Psoas muscle (tissue), 8 donors: Measurements from ENCODE around the gene SPSB1. TPM values are rescaled to one million over a fixed set of nuclear protein-coding genes. Genes with fewer than 3 reads are reported as not detected.
A peak's percentile ranks its signal among the peaks of the same experiment; 100 is the strongest.

Experiments used
- ATAC-seq, 4 donors: fragments of 200-7000 bp; cut with Tn5 transposase; one replicate each; pipeline ENCODE4 v1.9.1; 2020; ENCODE audit warnings: moderate library complexity in 3 of 4, mild to moderate bottlenecking in 2 of 4
- DNase-seq, 2 donors: peaks; one replicate each; pipeline ENCODE4 v3.0.0-alpha.2; 2020
- H3K27ac ChIP-seq: fragments of 200-600 bp; one replicate; pipeline ENCODE4 v1.8.0; 2022
- H3K27me3 ChIP-seq, 3 donors: fragments of 200-600 bp in 1 of 3; one replicate each; pipeline versions ENCODE4 v1.6.1 to v1.8.0; 2013 to 2022; ENCODE audit warnings: low read length in 2 of 3, mild to moderate bottlenecking in 2 of 3, moderate library complexity in 1 of 3; ENCODE audit not compliant: insufficient read depth in 3 of 3
- H3K36me3 ChIP-seq, 2 donors: fragments of 200-600 bp in 1 of 2; one replicate each; pipeline versions ENCODE4 v1.6.1 to v1.8.0; 2013 to 2022; ENCODE audit warnings: low read depth in 1 of 2, mild to moderate bottlenecking in 1 of 2, moderate library complexity in 1 of 2; ENCODE audit not compliant: insufficient read depth in 1 of 2
- H3K4me1 ChIP-seq: fragments of 200-600 bp; one replicate; pipeline ENCODE4 v1.8.0; 2022
- H3K4me3 ChIP-seq: fragments of 200-600 bp; one replicate; pipeline ENCODE4 v1.8.0; 2022; ENCODE audit warnings: mild to moderate bottlenecking
- H3K9me3 ChIP-seq: fragments of 200-600 bp; one replicate; pipeline ENCODE4 v1.8.0; 2022
- WGBS, 3 donors: extraction: QIAGEN DNeasy Blood & Tissue Kit; methylation state at CpG; one replicate each; pipeline versions ENCODE4 v1.1.6 to v1.1.7; 2013; 5-methylcytosine and 5-hydroxymethylcytosine counted together
- intact Hi-C, 2 donors: fragments of 100-400 bp; cut with DNase I; formaldehyde crosslinking; loops; one replicate each; pipeline versions ENCODE4 v1.11.0 to v1.14.2; 2022
- polyA plus RNA-seq, 3 donors: library from polyadenylated mRNA; stranded (reverse); fragments of 200-250 nt; gene quantifications; one replicate each; pipeline ENCODE4 v1.2.3, GENCODE V29; 2013
- total RNA-seq, 4 donors: library from RNA; stranded (reverse); fragmentation: NEBNext Ultra II Directional in 2 of 4; extraction: Animal tissue kit (Norgen Biotek cat#: 25700) in 2 of 4; gene quantifications; one replicate each; pipeline versions ENCODE4 v1.2.1 to v1.2.4, GENCODE V29; 2021 to 2023
- TF ChIP-seq, protein P1 (sequence below): fragments of 200-600 bp; IDR thresholded peaks from one replicate; pipeline ENCODE4 v1.8.0; 2022; ENCODE audit warnings: antibody characterized with exemption
- donor health status: healthy with polysubstance abuse.
- donor health status: DM: no; HTN: no; CAD: no; lungs with moderate emphysema.
- donor health status: Bipolar disorder and iron deficiency.
- donor health status: healthy.
- donor health status: DM: yes; HTN: yes; CAD: no.
- donor health status: DM: no; HTN: no; CAD: no.
- donor health status: DM: no; HTN: no; CAD: no.
- donor health status: DM: yes; HTN: yes; CAD: no.

The SPSB1 gene
- total and polyA plus RNA-seq, 7 donors: 12.0 to 60.7 (median 31.3) TPM

DNA sequence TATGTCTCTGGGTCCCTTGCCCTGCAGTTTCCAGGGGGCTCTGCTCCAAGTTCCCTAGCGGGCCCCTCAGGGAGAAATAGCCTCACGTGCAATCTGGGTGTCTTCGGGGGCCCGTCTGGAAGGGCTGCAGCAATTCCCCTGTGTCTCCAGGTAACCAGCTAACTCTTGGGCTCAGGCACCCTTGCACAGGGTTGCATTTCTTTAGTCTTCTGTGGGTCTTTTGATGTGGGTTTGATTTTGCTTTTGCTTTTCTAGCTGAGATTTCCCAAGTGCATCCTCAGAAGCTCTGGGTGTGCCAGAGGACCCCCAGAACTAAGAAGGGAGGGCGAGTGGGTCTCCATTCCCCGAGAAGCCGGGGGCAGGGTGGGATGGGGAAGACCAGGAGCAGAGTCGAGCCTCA lies 75.7 kb downstream of the SPSB1 start:
- ATAC-seq: no peak
- DNase-seq: no peak
- H3K27ac ChIP-seq: no peak overlapping the region
- WGBS, 3 donors: 76 to 91% (median 81%) methylated on average over 8 of the region's 8 CpGs
- no peak overlapping the region for H3K4me3 ChIP-seq
- no peaks in the 10 kb centered on the region for H3K9me3 ChIP-seq
- H3K4me1 ChIP-seq: peaks cover 20% of the 10 kb centered on the region
- intact Hi-C loops: loop anchor here in 1 of 2 donors (5.0 kb wide), 1 partner anchor 66 kb away; no protein-coding TSS in a partner anchor
- TF ChIP-seq, protein P1, sequence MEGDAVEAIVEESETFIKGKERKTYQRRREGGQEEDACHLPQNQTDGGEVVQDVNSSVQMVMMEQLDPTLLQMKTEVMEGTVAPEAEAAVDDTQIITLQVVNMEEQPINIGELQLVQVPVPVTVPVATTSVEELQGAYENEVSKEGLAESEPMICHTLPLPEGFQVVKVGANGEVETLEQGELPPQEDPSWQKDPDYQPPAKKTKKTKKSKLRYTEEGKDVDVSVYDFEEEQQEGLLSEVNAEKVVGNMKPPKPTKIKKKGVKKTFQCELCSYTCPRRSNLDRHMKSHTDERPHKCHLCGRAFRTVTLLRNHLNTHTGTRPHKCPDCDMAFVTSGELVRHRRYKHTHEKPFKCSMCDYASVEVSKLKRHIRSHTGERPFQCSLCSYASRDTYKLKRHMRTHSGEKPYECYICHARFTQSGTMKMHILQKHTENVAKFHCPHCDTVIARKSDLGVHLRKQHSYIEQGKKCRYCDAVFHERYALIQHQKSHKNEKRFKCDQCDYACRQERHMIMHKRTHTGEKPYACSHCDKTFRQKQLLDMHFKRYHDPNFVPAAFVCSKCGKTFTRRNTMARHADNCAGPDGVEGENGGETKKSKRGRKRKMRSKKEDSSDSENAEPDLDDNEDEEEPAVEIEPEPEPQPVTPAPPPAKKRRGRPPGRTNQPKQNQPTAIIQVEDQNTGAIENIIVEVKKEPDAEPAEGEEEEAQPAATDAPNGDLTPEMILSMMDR: no peak
- no peaks in the 10 kb centered on the region for H3K27me3 ChIP-seq
- peaks cover 0 to 20% of the 10 kb centered on the region in 2 donors for H3K36me3 ChIP-seq

DNA sequence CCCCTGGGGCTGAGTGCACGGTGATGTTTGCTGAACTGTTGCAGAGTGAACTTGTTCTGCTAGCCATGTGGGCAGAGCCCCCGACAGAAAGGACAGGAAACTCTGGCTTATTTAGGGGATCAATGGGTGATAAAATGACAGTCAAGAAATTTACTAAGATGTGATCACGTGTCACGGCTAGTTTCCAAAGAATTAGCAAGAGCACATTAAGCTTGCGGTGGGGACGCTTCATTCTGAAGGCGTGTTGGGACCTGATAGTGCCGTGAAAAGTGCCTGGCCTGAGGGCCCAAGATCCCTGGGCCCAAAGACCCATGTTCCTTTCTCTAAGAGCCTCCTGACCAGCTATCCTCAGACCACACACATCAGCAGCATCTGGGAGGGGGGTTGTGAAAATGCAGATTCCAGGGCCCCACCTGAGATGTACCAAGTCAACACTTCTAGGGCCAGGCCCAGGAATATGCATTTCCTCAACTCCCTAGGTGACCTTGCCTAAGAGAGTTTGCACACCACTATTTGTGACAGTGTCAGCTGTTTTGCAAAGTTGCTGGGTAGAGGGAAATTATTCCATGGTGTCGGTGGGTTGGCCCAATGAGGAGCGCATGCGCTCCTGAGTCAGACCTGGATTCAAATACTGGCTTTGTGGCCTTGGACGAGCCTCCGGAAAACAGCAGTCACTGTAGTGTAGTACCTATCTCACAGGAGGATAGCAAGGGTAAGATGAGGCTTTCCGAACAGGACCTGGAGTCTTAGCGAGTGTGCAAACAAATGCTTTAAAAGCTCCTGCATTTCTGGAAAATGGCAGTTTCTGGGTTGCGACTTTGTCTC lies 77.5 kb downstream of the SPSB1 start:
- Histone ChIP-seq H3K4me3 (no peak overlapping the region), H3K36me3 (peaks cover 0 to 20% of the 10 kb centered on the region in 2 donors), H3K27ac (no peak overlapping the region), H3K27me3 (no peaks in the 10 kb centered on the region), H3K4me1 (peaks cover 7% of the 10 kb centered on the region), H3K9me3 (no peaks in the 10 kb centered on the region)
- no peak for DNase-seq
- WGBS, 3 donors: 93 to 94% (median 94%) methylated on average over 16 of the region's 16 CpGs
- TF ChIP-seq, protein P1: no peak
- intact Hi-C loops: loop anchor here in 1 of 2 donors (5.0 kb wide), 1 partner anchor 68 kb away; no protein-coding TSS in a partner anchor
- no peak for ATAC-seq

DNA sequence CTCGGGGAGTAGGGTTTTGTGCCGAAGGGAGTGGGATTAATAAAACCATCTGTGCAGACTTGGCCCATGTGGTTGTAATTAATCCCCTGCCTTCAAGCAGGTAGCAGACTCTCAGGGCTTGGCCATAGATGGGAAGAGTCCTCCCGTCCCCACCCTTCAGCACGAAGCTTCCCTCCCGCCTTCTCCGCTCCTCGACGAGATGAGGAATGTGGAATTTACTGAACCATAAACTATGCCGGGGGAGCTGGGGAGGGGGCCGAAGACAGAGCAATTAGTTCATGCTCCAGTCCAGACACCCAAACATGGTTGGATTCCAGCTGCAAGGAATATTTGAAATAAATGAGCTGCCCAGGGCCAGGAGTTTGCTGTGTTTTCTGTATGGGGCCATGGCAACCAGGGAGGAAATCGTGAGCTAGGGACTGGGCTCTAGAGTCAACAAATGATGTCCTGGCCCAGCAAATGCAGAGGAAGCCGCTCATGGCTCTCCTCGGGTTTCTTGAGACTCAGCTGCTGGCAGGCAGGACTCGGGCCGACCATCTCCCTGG lies 78.8 kb downstream of the SPSB1 start:
- TF ChIP-seq, protein P1: no peak
- WGBS, 3 donors: 30 to 41% (median 34%) methylated on average over 15 of the region's 15 CpGs
- H3K4me3 ChIP-seq: no peak overlapping the region
- ATAC-seq (peak in 3 of 4 donors; percentile 27 to 45 (median 29)), DNase-seq (peak; percentile 53 to 86)
- H3K9me3 ChIP-seq: no peaks in the 10 kb centered on the region
- intact Hi-C loops: no loop called here
- H3K4me1 ChIP-seq: peaks cover 19% of the 10 kb centered on the region
- no peaks in the 10 kb centered on the region for H3K27me3 ChIP-seq
- H3K27ac ChIP-seq: peak overlapping the region; percentile 41
- H3K36me3 ChIP-seq: peaks cover 0 to 20% of the 10 kb centered on the region in 2 donors

DNA sequence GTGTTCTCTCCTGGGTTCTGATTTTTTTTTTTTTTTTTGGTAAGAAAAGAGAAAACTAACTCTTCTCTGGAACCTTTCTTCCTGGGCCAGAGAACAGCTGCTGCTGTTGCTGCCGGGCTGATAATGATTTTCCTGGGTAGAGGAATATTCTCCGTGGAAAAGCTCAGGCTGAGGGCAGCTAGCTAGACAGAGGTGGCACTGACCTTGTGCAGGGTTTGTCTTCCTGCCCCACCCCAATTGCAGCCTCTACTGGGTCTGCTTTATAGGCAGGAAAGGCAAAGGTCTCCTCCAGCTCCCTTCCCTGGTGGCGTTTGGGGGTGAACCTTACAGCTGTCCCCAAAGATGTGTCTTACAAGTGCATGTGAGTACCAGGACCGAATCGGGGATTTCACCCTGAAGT lies 79.3 kb downstream of the SPSB1 start:
- H3K36me3 ChIP-seq: peaks cover 0 to 20% of the 10 kb centered on the region in 2 donors
- TF ChIP-seq, protein P1: no peak
- H3K27me3 ChIP-seq: no peaks in the 10 kb centered on the region
- intact Hi-C loops: no loop called here
- ATAC-seq (no peak), DNase-seq (no peak)
- H3K4me1 ChIP-seq: peaks cover 22% of the 10 kb centered on the region
- WGBS, 3 donors: 41 to 61% (median 48%) methylated on average over 5 of the region's 5 CpGs
- peak overlapping the region; percentile 41 for H3K27ac ChIP-seq
- H3K4me3 ChIP-seq: no peak overlapping the region
- no peaks in the 10 kb centered on the region for H3K9me3 ChIP-seq
